Kidney epithelial cell (primary cell): ENCODE results near the gene KPTN. TPM values are rescaled to one million over a fixed set of nuclear protein-coding genes. Genes with fewer than 3 reads are reported as not detected.

ENCODE experiments used
- DNase-seq: peaks from one replicate; pipeline ENCODE4 v3.0.0-alpha.2; 2010; ENCODE audit warnings: low read depth
- H3K27me3 ChIP-seq: 2 replicates; pipeline ENCODE4 v1.6.0; 2011; ENCODE audit warnings: low read length; ENCODE audit not compliant: control insufficient read depth, insufficient read depth
- H3K36me3 ChIP-seq: 2 replicates; pipeline ENCODE4 v1.5.1; 2011; ENCODE audit warnings: low read length; ENCODE audit not compliant: control insufficient read depth, insufficient read depth
- H3K4me3 ChIP-seq: 2 replicates; pipeline ENCODE4 v1.5.1; 2011; ENCODE audit warnings: low read depth, mild to moderate bottlenecking, control low read depth, low read length
- total RNA-seq: library from RNA; depleted of rRNA; stranded (reverse); fragments of >200 nt; gene quantifications from 2 replicates; pipeline ENCODE4 v1.2.3, GENCODE V29; 2015
- TF ChIP-seq, protein P1 (sequence below): IDR thresholded peaks from 2 replicates; pipeline ENCODE4 v1.5.1; 2011; ENCODE audit warnings: mild to moderate bottlenecking, moderate library complexity, low read length, control low read depth, inconsistent platforms; ENCODE audit not compliant: insufficient read depth, poor library complexity, severe bottlenecking

The KPTN gene
- total RNA-seq, 1 donor from 2014 or later: 6.0 TPM

DNA sequence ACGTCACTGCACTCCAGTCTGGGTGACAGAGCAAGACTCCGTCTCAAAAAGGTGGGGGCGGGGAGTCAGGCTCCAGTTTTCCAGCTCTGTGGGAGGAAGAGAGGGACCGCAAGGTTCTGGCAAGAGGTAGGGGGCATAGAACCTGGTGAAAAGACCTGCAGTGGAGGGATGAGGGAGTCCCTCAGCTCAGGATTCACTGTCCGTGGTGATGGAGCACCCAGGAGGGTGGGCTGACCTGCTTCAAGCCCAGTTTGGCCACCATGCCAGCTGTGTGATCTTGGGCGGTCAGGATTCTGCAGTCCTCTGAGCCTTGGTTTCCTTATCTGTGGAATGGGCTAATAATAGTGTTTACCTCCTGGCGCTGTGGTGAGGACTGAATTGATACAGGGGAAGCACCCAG lies 33.5 kb downstream of the KPTN start:
- TF ChIP-seq, protein P1, sequence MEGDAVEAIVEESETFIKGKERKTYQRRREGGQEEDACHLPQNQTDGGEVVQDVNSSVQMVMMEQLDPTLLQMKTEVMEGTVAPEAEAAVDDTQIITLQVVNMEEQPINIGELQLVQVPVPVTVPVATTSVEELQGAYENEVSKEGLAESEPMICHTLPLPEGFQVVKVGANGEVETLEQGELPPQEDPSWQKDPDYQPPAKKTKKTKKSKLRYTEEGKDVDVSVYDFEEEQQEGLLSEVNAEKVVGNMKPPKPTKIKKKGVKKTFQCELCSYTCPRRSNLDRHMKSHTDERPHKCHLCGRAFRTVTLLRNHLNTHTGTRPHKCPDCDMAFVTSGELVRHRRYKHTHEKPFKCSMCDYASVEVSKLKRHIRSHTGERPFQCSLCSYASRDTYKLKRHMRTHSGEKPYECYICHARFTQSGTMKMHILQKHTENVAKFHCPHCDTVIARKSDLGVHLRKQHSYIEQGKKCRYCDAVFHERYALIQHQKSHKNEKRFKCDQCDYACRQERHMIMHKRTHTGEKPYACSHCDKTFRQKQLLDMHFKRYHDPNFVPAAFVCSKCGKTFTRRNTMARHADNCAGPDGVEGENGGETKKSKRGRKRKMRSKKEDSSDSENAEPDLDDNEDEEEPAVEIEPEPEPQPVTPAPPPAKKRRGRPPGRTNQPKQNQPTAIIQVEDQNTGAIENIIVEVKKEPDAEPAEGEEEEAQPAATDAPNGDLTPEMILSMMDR: no peak
- Histone ChIP-seq H3K27me3 (peaks cover 67% of the 10 kb centered on the region), H3K4me3 (no peak overlapping the region), H3K36me3 (no peaks in the 10 kb centered on the region)
- DNase-seq: no peak

DNA sequence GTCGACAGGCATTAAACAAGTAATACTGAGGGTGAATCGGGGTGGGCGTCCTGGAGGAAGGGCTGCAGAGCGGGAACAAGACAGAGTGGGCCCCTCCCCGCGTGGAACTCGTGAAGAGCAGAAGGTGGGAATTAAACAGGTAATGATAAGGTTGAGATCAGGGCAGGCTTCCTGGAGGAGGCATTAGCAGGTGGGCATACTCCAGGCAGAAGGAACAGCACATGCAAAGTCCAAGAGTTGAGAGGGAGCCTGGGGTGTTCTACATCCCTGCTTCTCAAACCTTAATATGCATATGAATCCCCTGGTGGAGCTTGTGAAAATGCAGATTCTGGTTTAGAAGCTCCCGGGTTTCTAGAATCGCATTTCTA lies 35.7 kb downstream of the KPTN start:
- DNase-seq: no peak
- peaks cover 73% of the 10 kb centered on the region for H3K27me3 ChIP-seq
- H3K4me3 ChIP-seq: no peak overlapping the region
- H3K36me3 ChIP-seq: no peaks in the 10 kb centered on the region
- TF ChIP-seq, protein P1: no peak

DNA sequence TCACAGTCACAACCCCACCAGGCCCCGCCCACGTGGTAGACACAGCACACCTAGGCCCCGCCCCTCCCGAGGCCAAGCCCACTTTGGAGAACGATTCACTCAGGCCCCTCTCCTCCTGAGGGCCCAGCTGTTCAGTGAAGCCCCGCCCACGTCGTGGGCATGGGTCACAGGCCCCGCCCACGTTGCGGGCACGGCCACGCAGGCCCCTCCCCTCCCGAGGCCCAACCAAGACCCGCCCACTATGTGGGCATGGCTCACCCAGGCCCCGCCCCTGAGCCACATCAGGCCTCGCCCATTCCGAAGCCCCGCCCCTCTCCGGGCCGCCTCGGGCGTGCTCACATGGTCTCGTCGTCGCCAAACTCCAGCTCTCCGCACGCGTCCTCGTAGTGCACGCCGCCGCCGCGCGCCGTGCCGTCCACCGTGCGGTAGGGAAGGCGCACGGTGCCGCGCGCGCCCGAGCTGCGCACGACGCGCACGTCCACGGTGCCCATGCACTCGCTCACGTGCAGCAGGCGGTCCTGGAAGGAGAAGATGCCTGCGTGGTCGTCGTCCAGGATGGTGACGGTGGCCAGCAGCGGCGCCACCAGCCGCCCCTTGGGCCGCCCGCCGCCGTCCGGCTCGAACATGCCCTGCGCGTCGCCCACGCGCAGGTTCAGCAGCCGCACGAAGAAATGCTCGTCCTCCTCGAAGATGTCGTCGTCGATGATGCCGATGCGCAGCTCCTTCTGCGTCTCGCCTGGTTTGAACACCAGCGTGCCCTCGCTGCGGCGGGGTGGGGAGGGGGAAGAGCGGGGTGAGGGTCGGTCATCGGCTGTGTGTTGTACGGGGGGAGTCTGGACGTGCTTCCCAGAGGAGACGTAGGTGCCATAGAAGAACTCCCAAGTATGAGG lies 36.3 kb downstream of the KPTN start:
- H3K27me3 ChIP-seq: peaks cover 76% of the 10 kb centered on the region
- no peak overlapping the region for H3K4me3 ChIP-seq
- TF ChIP-seq, protein P1: no peak
- no peaks in the 10 kb centered on the region for H3K36me3 ChIP-seq
- DNase-seq: no peak

DNA sequence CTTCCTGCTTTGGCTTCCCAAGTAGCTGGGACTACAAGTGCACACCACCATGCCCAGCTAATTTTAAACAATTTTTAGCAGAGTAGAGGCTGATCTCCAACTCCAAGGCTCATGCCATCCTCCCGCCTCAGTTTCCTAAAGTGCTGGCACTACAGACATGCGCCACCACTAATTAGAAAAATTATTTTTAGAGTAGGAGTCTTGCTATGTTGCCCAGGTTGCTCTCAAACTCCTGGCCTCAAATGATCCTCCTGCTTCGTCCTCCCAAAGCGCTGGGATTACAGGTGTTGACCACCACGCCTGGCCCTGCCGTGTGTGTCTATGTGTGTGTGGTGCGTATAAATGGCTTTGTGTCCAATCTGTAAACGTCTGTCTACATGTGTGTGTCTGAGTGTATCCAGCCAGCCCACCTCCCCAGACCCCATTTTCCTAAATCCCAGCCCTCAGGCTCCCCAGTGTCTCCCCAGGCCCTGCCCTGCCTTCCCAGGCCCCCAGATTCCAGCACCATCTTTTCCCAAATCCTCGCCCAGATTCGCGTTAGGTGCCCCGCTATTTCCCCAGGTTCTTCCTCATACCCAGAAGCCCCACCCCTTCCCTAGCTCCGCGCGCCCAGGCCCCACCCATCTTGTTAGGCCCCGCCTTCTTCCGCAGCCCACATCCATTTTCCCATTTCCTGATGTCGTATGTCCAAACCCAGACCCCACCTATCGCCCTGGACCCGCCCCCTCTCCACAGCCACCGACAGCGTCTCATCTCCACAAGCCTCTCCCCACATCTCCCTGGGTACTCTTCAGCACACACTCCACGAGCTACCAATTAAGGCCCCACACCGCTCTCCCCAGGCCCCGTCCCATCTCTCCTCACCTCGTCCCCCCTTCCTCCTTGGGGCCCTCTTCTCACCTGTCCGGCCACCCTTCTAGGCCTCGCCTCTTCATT lies 37.2 kb downstream of the KPTN start:
- Histone ChIP-seq H3K36me3 (no peaks in the 10 kb centered on the region), H3K27me3 (peaks cover 80% of the 10 kb centered on the region), H3K4me3 (no peak overlapping the region)
- DNase-seq: no peak
- TF ChIP-seq, protein P1: no peak

DNA sequence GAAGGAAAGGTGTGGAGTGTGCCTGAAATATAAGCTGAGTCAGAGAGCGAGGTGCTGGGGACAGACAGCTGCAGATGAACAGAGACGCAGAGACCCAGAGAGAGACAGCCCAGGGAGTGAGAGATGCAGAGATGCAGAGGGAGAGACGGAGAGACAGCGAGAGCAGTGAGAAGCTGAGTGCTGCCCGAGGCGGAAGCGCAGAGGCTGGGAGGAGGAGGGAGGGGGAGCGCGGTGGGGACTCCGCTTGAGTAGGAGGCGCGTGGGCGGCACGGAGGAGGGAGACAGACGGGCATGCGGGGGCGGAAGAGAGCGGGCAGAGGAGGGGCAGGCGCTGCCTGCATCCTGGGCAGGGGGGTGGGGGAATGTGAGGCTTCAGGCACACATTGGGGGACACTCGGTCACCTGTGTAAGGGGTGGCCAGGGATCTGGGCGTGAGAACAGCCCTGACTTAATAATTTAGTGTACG lies 38.0 kb downstream of the KPTN start:
- TF ChIP-seq, protein P1: no peak
- no peak for DNase-seq
- no peaks in the 10 kb centered on the region for H3K36me3 ChIP-seq
- no peak overlapping the region for H3K4me3 ChIP-seq
- peaks cover 77% of the 10 kb centered on the region for H3K27me3 ChIP-seq
